ENCODE data around the gene TERB2.
"Not testable (repeated sequence)": the region's sequence is repeated elsewhere in the genome, so short reads cannot be mapped to it uniquely, and the experiment has no call there.

TERB2 gene

DNA sequence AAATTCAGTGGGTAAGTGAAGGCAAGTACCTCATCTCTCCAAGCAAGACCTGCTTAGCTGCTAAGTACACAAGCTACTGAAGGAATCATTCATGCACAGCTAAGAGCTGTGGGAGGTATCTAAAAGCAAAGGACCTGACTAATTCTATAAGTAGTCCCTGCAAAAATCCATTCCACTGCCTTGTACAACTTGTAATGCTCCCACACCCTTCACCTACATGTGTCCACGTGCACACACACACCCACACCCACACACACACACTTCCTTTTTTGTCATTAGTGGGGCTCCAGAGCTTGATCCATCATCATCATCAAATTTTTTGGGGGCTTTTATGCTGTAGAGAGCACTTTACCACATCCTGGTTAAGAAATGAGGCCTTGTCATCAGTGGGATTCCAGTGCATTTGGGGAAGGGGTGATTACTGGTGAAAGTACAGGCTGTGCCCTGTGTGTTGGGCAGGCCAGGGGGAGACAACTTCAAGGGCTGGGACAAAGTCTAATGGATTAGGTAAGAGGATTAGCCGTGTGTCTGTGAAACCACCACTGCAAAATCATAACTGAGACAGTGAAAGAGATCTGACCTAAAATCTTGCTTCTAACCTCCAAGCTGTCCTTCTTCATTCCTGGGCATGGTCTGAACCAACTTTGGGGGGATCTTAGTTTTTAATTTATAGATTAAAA is 47.4 kb downstream of the TERB2 start:
- not testable (repeated sequence) for DNase-seq (ENCODE audit: low read depth)

- not testable (repeated sequence) for DNase-seq (ENCODE audit: low read depth)
Measured at GRCh38 chr15:45004590-45005175, 48.2 kb downstream of the TERB2 start.

GRCh38 chr15:45009046-45009445 is 52.6 kb downstream of the TERB2 start:
- no peak for DNase-seq (ENCODE audit: low read depth)

DNA sequence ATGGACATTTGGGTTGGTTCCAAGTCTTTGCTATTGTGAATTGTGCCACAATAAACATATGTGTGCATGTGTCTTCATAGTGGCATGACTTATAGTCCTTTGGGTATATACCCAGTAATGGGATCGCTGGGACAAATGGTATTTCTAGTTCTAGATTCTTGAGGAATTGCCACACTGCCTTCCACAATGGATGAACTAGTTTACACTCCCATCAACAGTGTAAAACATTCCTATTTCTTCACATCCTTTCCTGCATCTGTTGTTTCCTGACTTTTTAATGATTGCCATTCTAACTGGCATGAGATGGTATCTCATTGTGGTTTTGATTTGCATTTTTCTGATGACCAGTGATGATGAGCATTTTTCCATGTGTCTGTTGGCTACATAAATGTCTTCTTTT is 58.6 kb downstream of the TERB2 start:
- not testable (repeated sequence) for DNase-seq (ENCODE audit: low read depth)

GRCh38 chr15:45020222-45020900 is 63.9 kb downstream of the TERB2 start:
- not testable (repeated sequence) for DNase-seq (ENCODE audit: low read depth)

DNA sequence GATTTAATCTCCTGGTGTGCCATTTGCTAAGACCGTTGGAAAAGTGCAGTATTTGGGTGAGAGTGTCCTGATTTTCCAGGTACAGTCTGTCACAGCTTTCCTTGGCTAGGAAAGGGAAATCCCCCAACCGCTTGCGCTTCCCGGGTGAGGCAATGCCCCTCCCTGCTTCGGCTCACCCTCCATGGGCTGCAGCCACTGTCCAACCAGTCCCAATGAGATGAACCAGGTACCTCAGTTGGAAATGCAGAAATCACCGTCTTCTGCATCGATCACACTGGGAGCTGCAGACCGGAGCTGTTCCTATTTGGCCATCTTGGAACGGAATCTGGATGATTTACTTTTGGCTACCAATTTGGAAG is 64.4 kb downstream of the TERB2 start:
- not testable (repeated sequence) for DNase-seq (ENCODE audit: low read depth)

- DNase-seq (ENCODE audit: low read depth) = peak; percentile 50
Measured at GRCh38 chr15:45021348-45021747, 64.9 kb downstream of the TERB2 start.

DNA sequence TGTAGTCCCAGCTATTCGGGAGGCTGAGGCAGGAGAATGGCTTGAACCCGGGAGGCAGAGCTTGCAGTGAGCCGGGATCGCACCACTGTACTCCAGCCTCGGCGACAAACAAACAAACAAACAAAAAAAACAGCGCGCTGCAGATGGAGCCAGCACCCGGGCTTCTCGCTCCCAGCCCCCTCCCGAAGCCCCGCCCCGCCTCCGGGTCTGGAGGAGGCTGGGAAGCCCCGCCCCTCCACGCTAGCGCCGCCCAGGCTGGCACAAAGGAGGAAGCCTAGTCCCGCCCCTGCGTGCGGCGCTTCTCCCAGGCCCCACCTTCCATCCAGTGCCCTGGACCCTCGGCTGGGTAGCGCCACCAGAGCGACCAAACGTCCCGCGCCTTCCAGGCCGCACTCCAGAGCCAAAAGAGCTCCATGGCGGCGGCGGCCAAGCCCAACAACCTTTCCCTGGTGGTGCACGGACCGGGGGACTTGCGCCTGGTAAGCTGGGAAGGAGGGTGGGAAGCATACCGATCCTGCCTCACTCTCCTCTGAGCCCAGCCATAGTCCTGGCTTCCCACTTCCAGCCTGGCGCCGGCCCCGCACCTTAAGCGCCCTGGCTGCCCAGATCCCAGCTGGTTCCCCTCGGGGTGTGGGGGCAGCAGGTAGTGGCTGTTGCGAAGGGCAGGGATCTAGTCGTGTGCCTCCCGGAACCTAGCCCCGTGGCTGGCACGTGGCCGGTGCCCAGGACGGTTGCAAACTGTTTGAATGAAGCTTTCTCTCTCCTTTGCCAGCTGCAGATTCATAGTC is 66.6 kb downstream of the TERB2 start, which contains the start of gene SORD:
SORD (plus strand) TSS at position 325 of the 788 bp plus-strand sequence; CDS start at position 414, 89 bp downstream.
- peak; percentile 76 for DNase-seq (ENCODE audit: low read depth)

DNA sequence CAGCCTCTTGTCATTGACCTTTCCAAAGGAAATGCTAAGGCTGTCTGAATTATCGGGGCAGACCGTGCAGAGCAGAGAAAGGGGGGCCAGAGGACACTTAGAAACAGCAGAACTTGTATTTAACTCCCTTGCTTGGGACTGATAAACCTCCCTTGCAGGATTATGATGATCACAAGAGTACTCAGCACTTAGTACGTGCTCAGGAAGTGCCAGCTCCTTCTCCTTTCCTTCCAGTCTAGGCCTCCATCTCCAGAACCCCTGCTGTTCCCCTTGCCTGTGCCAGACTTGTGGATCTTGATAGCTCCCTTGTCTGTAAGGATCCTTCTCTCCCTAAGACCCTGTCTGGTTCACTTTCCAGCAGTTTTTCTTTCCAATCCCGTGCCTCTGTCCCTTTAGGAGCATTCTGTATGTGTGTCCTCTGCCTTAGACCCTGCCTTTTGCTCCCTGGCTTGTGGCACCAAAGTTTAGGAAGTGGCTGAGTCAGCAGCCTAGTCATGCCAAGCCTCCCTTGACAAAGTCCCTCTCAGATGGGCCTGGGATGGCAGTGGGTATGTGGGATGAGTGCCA is 67.3 kb downstream of the TERB2 start:
- DNase-seq (ENCODE audit: low read depth) = peak; percentile 9

- DNase-seq (ENCODE audit: low read depth) = not testable (repeated sequence)
Measured at GRCh38 chr15:45024649-45025048, 68.2 kb downstream of the TERB2 start.

GRCh38 chr15:45025627-45026026 is 69.1 kb downstream of the TERB2 start:
- DNase-seq (ENCODE audit: low read depth) = not testable (repeated sequence)

DNA sequence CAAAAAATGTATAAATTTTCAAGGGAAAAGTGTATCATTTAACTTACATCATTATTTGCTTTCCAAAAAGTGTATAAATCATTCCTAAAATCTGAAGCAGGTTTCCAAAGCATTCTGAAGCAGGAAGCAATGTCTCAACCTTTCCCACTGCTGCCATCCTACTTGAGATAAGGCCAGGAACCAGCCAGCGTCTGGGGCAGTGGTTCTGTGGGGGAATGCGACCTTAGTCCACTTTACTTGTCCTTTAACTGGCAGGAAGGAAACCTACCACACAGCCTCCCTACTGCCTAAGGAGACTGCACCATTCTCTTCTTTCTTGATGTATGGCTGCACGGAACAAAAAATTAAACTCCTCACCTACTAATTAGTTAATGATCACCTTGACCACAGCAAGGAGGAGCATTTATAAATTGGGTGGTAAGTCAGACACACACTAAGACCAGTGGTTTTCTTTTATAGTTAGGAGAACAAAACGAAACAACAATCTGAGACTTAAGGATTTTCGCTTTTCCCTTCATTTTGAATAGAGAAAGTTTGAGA is 70.2 kb downstream of the TERB2 start:
- DNase-seq (ENCODE audit: low read depth) = no peak

DNA sequence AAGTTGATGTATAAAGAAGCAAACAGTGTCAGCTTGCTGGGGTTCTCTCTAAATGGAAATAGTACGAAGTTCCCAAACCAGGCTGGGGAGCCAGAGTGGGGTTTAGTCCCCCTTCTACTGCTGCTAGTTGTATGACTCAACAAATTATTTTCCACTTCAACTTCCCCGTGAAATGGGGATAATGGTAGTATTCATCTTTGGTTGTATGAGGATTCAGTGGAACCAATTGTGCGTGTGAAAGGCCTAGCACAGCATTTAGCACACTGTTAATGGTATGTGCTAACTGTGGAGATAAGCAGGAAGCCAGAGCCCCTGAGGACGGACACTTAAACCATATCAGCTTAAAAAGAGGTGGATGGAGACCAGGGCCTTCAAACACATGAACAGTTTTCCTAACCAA is 70.7 kb downstream of the TERB2 start:
- DNase-seq (ENCODE audit: low read depth) = no peak

Data from iris pigment epithelial cell (primary cell).